ENCODE data around the gene DOC2B.

Gene DOC2B

GRCh38 chr17:181245-182049 lies at the start of gene DOC2B:
DOC2B (minus strand) TSS chr17:181650; CDS start chr17:181479, 171 bp downstream.
- POLR2A ChIA-PET: no interaction called here
- no peak for TF ChIP-seq CTCF (IDR thresholded peaks at IDR 0.05; ENCODE audit: insufficient read depth, low read length, missing control alignments)
- H3K4me3 ChIP-seq (ENCODE audit: low read depth, low read length): no peak within 1 kb of the TSS; the same call in 1 of the 2 replicates
- no peak for DNase-seq (ENCODE audit: low read depth, low spot score)
- CTCF ChIA-PET: no interaction called here

GRCh38 chr17:230395-230770 lies 48.9 kb upstream of the DOC2B start:
- no peak overlapping the region for H3K4me3 ChIP-seq (ENCODE audit: low read depth, low read length)
- TF ChIP-seq CTCF (IDR thresholded peaks at IDR 0.05; ENCODE audit: insufficient read depth, low read length, missing control alignments): no peak
- ChIA-PET CTCF (interaction anchor here (1.4 kb wide), 1 partner anchor 30 kb away, joined by 3 read pairs; no protein-coding TSS in a partner anchor), POLR2A (no interaction called here)
- DNase-seq (ENCODE audit: low read depth, low spot score): no peak

GRCh38 chr17:229709-230394 lies 48.4 kb upstream of the DOC2B start:
- CTCF ChIA-PET: interaction anchor here (1.4 kb wide), 1 partner anchor 31 kb away, joined by 3 read pairs; no protein-coding TSS in a partner anchor
- no peak for DNase-seq (ENCODE audit: low read depth, low spot score)
- TF ChIP-seq CTCF (IDR thresholded peaks at IDR 0.05; ENCODE audit: insufficient read depth, low read length, missing control alignments): no peak
- POLR2A ChIA-PET: no interaction called here
- H3K4me3 ChIP-seq (ENCODE audit: low read depth, low read length): no peak overlapping the region

GRCh38 chr17:228951-229708 lies 47.7 kb upstream of the DOC2B start:
- TF ChIP-seq CTCF (IDR thresholded peaks at IDR 0.05; ENCODE audit: insufficient read depth, low read length, missing control alignments): no peak
- DNase-seq (ENCODE audit: low read depth, low spot score): no peak
- no peak overlapping the region for H3K4me3 ChIP-seq (ENCODE audit: low read depth, low read length)
- ChIA-PET POLR2A (no interaction called here), CTCF (interaction anchor here (1.4 kb wide), 1 partner anchor 31 kb away, joined by 3 read pairs; no protein-coding TSS in a partner anchor)

- POLR2A ChIA-PET: no interaction called here
- no peak for TF ChIP-seq CTCF (IDR thresholded peaks at IDR 0.05; ENCODE audit: insufficient read depth, low read length, missing control alignments)
- CTCF ChIA-PET: no interaction called here
- no peak overlapping the region for H3K4me3 ChIP-seq (ENCODE audit: low read depth, low read length)
- no peak for DNase-seq (ENCODE audit: low read depth, low spot score)
Measured at GRCh38 chr17:227946-228615, 46.6 kb upstream of the DOC2B start.

Measured in AG04449 (cell line).